ENCODE results near the gene LRRIQ3. TPM values are rescaled to one million over a fixed set of nuclear protein-coding genes. Genes with fewer than 3 reads are reported as not detected.

Gene LRRIQ3
- total and polyA plus RNA-seq, 12 donors, result 0.11 to 1.1 (median 0.54) TPM

- no peaks in the 10 kb centered on the region for H3K4me1 ChIP-seq
- intact Hi-C loops (cut with DNase I), result no loop called here
- WGBS, 2 donors, result 79 to 81% methylated on average over 3 of the region's 3 CpGs
- peaks cover 0 to 40% (median 22%) of the 10 kb centered on the region in 11 donors for H3K9me3 ChIP-seq
- DNase-seq (no peak), ATAC-seq (no peak)
- TF ChIP-seq CTCF (IDR thresholded peaks at IDR 0.05), result no peak
- no peaks in the 10 kb centered on the region for H3K27me3 ChIP-seq
- H3K27ac ChIP-seq, result no peak overlapping the region
- peaks cover 0 to 11% (median 0%) of the 10 kb centered on the region in 9 donors for H3K36me3 ChIP-seq
- H3K4me3 ChIP-seq, result no peak overlapping the region
Observed at GRCh38 chr1:74223453-74223852, 25.5 kb upstream of the LRRIQ3 start.

GRCh38 chr1:74222701-74223100 is 24.7 kb upstream of the LRRIQ3 start:
- intact Hi-C loops (cut with DNase I), result no loop called here
- no peaks in the 10 kb centered on the region for H3K27me3 ChIP-seq
- H3K9me3 ChIP-seq, result peaks cover 0 to 33% (median 22%) of the 10 kb centered on the region in 11 donors
- no peaks in the 10 kb centered on the region for H3K4me1 ChIP-seq
- DNase-seq, result no peak
- peaks cover 0 to 11% (median 0%) of the 10 kb centered on the region in 9 donors for H3K36me3 ChIP-seq
- no peak for ATAC-seq
- TF ChIP-seq CTCF (IDR thresholded peaks at IDR 0.05), result no peak
- 95% methylated on average over 5 of the region's 5 CpGs for WGBS, 2 donors
- H3K4me3 ChIP-seq, result no peak overlapping the region
- no peak overlapping the region for H3K27ac ChIP-seq

GRCh38 chr1:74215229-74215628 is 17.3 kb upstream of the LRRIQ3 start:
- TF ChIP-seq CTCF (IDR thresholded peaks at IDR 0.05), result no peak
- DNase-seq (no peak), ATAC-seq (no peak)
- Histone ChIP-seq H3K4me1 (no peaks in the 10 kb centered on the region), H3K36me3 (no peaks in the 10 kb centered on the region), H3K4me3 (no peak overlapping the region), H3K27ac (no peak overlapping the region), H3K9me3 (peaks cover 0 to 5% (median 0%) of the 10 kb centered on the region in 11 donors), H3K27me3 (no peaks in the 10 kb centered on the region)
- 94 to 96% methylated on average over 1 of the region's 1 CpG for WGBS, 2 donors
- intact Hi-C loops (cut with DNase I), result no loop called here

GRCh38 chr1:74205266-74205665 is 7.3 kb upstream of the LRRIQ3 start:
- no peak for TF ChIP-seq CTCF (IDR thresholded peaks at IDR 0.05)
- intact Hi-C loops (cut with DNase I), result no loop called here
- H3K36me3 ChIP-seq, result peaks cover 0 to 78% (median 9%) of the 10 kb centered on the region in 9 donors

More at GRCh38 chr1:74205266-74205665, 7.3 kb upstream of the LRRIQ3 start:
- 85 to 91% methylated on average over 2 of the region's 2 CpGs for whole genome bisulfite sequencing, 2 donors
- H3K4me1 ChIP-seq, result peaks cover 0 to 4% (median 0%) of the 10 kb centered on the region in 9 donors
- peaks cover 0 to under 1% (median 0%) of the 10 kb centered on the region in 11 donors for H3K9me3 ChIP-seq
- no peak overlapping the region for H3K27ac ChIP-seq
- no peak for ATAC-seq
- H3K4me3 ChIP-seq, result no peak overlapping the region
- no peaks in the 10 kb centered on the region for H3K27me3 ChIP-seq
- no peak for DNase-seq

Data from heart right ventricle (tissue), 16 donors.